ENCODE measurements around the gene FAM161B. TPM values are rescaled to one million over a fixed set of nuclear protein-coding genes. Genes with fewer than 3 reads are reported as not detected.

FAM161B gene
- total RNA-seq, 1 experiment from 2014 or later = 2.2 TPM

- TF ChIP-seq SIN3A (IDR thresholded peaks at IDR 0.05; ENCODE audit: borderline replicate concordance, insufficient read depth, low read depth, low read length) (no peak), TCF7L2 (IDR thresholded peaks at IDR 0.05; ENCODE audit: low read depth, low read length) (no peak), POLR2AphosphoS5 (IDR thresholded peaks at IDR 0.05; ENCODE audit: low read depth, low read length) (no peak), REST (IDR thresholded peaks at IDR 0.05; ENCODE audit: insufficient read depth in 1 of 2, low read depth in 2 of 2, low read length in 1 of 2) (no peak), CTCF (IDR thresholded peaks at IDR 0.05) (no peak)
- peaks cover 13% of the 10 kb centered on the region; the same call in 1 of the 2 replicates for H3K4me1 ChIP-seq (ENCODE audit: control insufficient read depth, insufficient read depth, low read length)
- in situ Hi-C loops (cut with HindIII; ENCODE audit: low pct_unique_long_range_greater_than_20kb, low sequenced_read_pairs) = no loop called here
- BruUV-seq (replicated peaks) = no TSS peak
- H3K9me3 ChIP-seq (ENCODE audit: control insufficient read depth, insufficient read depth, low read depth, low read length) = no peaks in the 10 kb centered on the region
- H3K4me3 ChIP-seq (ENCODE audit: low read depth in 2 of 2, low read length in 2 of 2) = no peak overlapping the region
- peak overlapping the region; percentile 95 for H3K27ac ChIP-seq (ENCODE audit: low read length)
- POLR2A ChIA-PET = no interaction called here
- H3K27me3 ChIP-seq (ENCODE audit: control insufficient read depth, insufficient read depth, low read length) = no peaks in the 10 kb centered on the region
- ATAC-seq = no peak
- CTCF ChIA-PET = interaction anchor here (0.6 kb wide), 2 partner anchors 42 to 102 kb away, joined by 3 to 12 read pairs; no protein-coding TSS in a partner anchor
- no peak for DNase-seq (ENCODE audit: low read depth, low spot score)
- intact Hi-C loops (cut with micrococcal nuclease; ENCODE audit: unreplicated experiment) = no loop called here
- peaks cover 15% of the 10 kb centered on the region for H3K36me3 ChIP-seq (ENCODE audit: control insufficient read depth, insufficient read depth, low read length)
These were observed 60.5 kb downstream of the FAM161B start for GRCh38 chr14:73889376-73889775.

- TF ChIP-seq REST (IDR thresholded peaks at IDR 0.05; ENCODE audit: insufficient read depth in 1 of 2, low read depth in 2 of 2, low read length in 1 of 2) = no peak
- no peak for TF ChIP-seq SIN3A (IDR thresholded peaks at IDR 0.05; ENCODE audit: borderline replicate concordance, insufficient read depth, low read depth, low read length)
- no peak for TF ChIP-seq CTCF (IDR thresholded peaks at IDR 0.05)
- TF ChIP-seq POLR2AphosphoS5 (IDR thresholded peaks at IDR 0.05; ENCODE audit: low read depth, low read length) = no peak
- Histone ChIP-seq H3K4me3 (ENCODE audit: low read depth in 2 of 2, low read length in 2 of 2) (peak overlapping the region in 1 of 2 experiments; percentile 86; a peak in 3 of 4 replicates), H3K9me3 (ENCODE audit: control insufficient read depth, insufficient read depth, low read depth, low read length) (no peaks in the 10 kb centered on the region), H3K27me3 (ENCODE audit: control insufficient read depth, insufficient read depth, low read length) (no peaks in the 10 kb centered on the region), H3K36me3 (ENCODE audit: control insufficient read depth, insufficient read depth, low read length) (peaks cover 14% of the 10 kb centered on the region), H3K4me1 (ENCODE audit: control insufficient read depth, insufficient read depth, low read length) (peaks cover 13% of the 10 kb centered on the region; the same call in 1 of the 2 replicates), H3K27ac (ENCODE audit: low read length) (peak overlapping the region; percentile 95)
- ATAC-seq (no peak), DNase-seq (ENCODE audit: low read depth, low spot score) (no peak)
- CTCF ChIA-PET = interaction anchor here (0.6 kb wide), 1 partner anchor 103 kb away, joined by 12 read pairs; no protein-coding TSS in a partner anchor
- POLR2A ChIA-PET = no interaction called here
- in situ Hi-C loops (cut with HindIII; ENCODE audit: low pct_unique_long_range_greater_than_20kb, low sequenced_read_pairs) (no loop called here), intact Hi-C loops (cut with micrococcal nuclease; ENCODE audit: unreplicated experiment) (no loop called here)
- BruUV-seq (replicated peaks) = no TSS peak
These were observed 60.9 kb downstream of the FAM161B start for GRCh38 chr14:73888971-73889370.
